Hematopoietic multipotent progenitor cell treated with erythropoietin and hydrocortisone succinate and interleukin-3 and kit ligand, for 4 days (in vitro differentiated cells): ENCODE measurements around the gene BTBD9.
A peak's percentile ranks its signal among the peaks of the same experiment; 100 is the strongest.

Experiments
- DNase-seq: peaks from one replicate; pipeline ENCODE4 v3.0.0-alpha.2; 2015

The BTBD9 gene

GRCh38 chr6:38155621-38156204, 484.0 kb downstream of the BTBD9 start:
- no peak for DNase-seq

- DNase-seq, result peak; percentile 27
Observed at GRCh38 chr6:38155144-38155543, 484.6 kb downstream of the BTBD9 start.

GRCh38 chr6:38154731-38155130, 485.0 kb downstream of the BTBD9 start:
- no peak for DNase-seq

GRCh38 chr6:38153798-38154345, 485.9 kb downstream of the BTBD9 start:
- DNase-seq, result no peak

- no peak for DNase-seq
Observed at GRCh38 chr6:38153076-38153797, 486.5 kb downstream of the BTBD9 start.

GRCh38 chr6:38152620-38153019, 487.1 kb downstream of the BTBD9 start:
- no peak for DNase-seq

- no peak for DNase-seq
Observed at GRCh38 chr6:38151580-38152500, 487.9 kb downstream of the BTBD9 start.

GRCh38 chr6:38150681-38151296, 488.9 kb downstream of the BTBD9 start:
- DNase-seq, result no peak

GRCh38 chr6:38150021-38150420, 489.7 kb downstream of the BTBD9 start:
- DNase-seq, result no peak

- no peak for DNase-seq
Observed at GRCh38 chr6:38149531-38149930, 490.2 kb downstream of the BTBD9 start.

GRCh38 chr6:38148606-38149005, 491.1 kb downstream of the BTBD9 start:
- no peak for DNase-seq

GRCh38 chr6:38146734-38147027, 493.0 kb downstream of the BTBD9 start:
- no peak for DNase-seq

GRCh38 chr6:38146021-38146733, 493.6 kb downstream of the BTBD9 start:
- DNase-seq, result peak; percentile 30

GRCh38 chr6:38144365-38144945, 495.3 kb downstream of the BTBD9 start:
- DNase-seq, result no peak

GRCh38 chr6:38143191-38144150, 496.3 kb downstream of the BTBD9 start:
- no peak for DNase-seq

GRCh38 chr6:38142178-38142902, 497.4 kb downstream of the BTBD9 start:
- DNase-seq, result no peak

GRCh38 chr6:38141716-38142115, 498.0 kb downstream of the BTBD9 start:
- DNase-seq, result no peak

GRCh38 chr6:38141085-38141484, 498.6 kb downstream of the BTBD9 start:
- no peak for DNase-seq

GRCh38 chr6:38138374-38138773, 501.4 kb downstream of the BTBD9 start:
- DNase-seq, result no peak

- DNase-seq, result no peak
Observed at GRCh38 chr6:38137608-38138265, 502.0 kb downstream of the BTBD9 start.
